HL-60 (cell line): Measurements from ENCODE around the gene HRK.

Experiments used
- CTCF ChIP-seq: IDR thresholded peaks from one replicate; pipeline ENCODE4 v1.5.1; 2011; ENCODE audit warnings: low read length, control low read depth, inconsistent platforms; ENCODE audit not compliant: insufficient read depth
- POLR2AphosphoS5 ChIP-seq: IDR thresholded peaks from 2 replicates; pipeline ENCODE4 v1.6.1; 2012; ENCODE audit warnings: low read depth

- TF ChIP-seq CTCF (no peak), POLR2AphosphoS5 (no peak)
Observed at GRCh38 chr12:116837097-116837496, 44.1 kb downstream of the HRK start.
